MM.1S (cell line): Measurements from ENCODE around the gene EXOC3.

Source experiments
- DNase-seq: peaks from one replicate; pipeline ENCODE4 v3.0.0-alpha.2; 2015
- H2AFZ ChIP-seq: fragments of 300-600 bp; sonication (generic); 2 replicates; pipeline ENCODE4 v1.6.0; 2016; ENCODE audit warnings: antibody characterized with exemption, low read length
- H3F3A ChIP-seq: fragments of 300-600 bp; sonication (generic); 2 replicates; pipeline ENCODE4 v1.6.1; 2016; ENCODE audit warnings: mild to moderate bottlenecking, antibody characterized with exemption, low read length, moderate library complexity, mixed read lengths; ENCODE audit not compliant: insufficient read depth
- H3K27ac ChIP-seq: fragments of 300-600 bp; sonication (generic); 2 replicates; pipeline ENCODE4 v1.5.1; 2016; ENCODE audit warnings: mild to moderate bottlenecking, low read length
- H3K27me3 ChIP-seq: fragments of 300-600 bp; sonication (generic); replicated peaks from 2 replicates; pipeline ENCODE4 v1.6.0; 2016; ENCODE audit warnings: low read length; ENCODE audit not compliant: insufficient read depth
- H3K36me3 ChIP-seq: fragments of 300-600 bp; sonication (generic); replicated peaks from 2 replicates; pipeline ENCODE4 v1.6.1; 2016; ENCODE audit warnings: mild to moderate bottlenecking, low read length, mixed read lengths; ENCODE audit not compliant: insufficient read depth
- H3K4me1 ChIP-seq: fragments of 300-600 bp; sonication (generic); 2 replicates; pipeline ENCODE4 v1.6.1; 2016; ENCODE audit warnings: low read length, mixed read lengths
- H3K4me2 ChIP-seq: fragments of 300-600 bp; sonication (generic); 2 replicates; pipeline ENCODE4 v1.6.0; 2016; ENCODE audit warnings: low read depth, low read length
- H3K4me3 ChIP-seq: fragments of 300-600 bp; sonication (generic); 2 replicates; pipeline ENCODE4 v1.5.1; 2016; ENCODE audit warnings: low read length, mixed read lengths
- H3K79me2 ChIP-seq: fragments of 300-600 bp; sonication (generic); 2 replicates; pipeline ENCODE4 v1.6.1; 2016; ENCODE audit warnings: mixed run types, low read length, mixed read lengths
- H3K9ac ChIP-seq: fragments of 300-600 bp; sonication (generic); 2 replicates; pipeline ENCODE4 v1.6.1; 2016; ENCODE audit warnings: low read length, mixed read lengths
- H3K9me2 ChIP-seq: fragments of 300-600 bp; sonication (generic); replicated peaks from 2 replicates; pipeline ENCODE4 v1.6.1; 2016; ENCODE audit warnings: mild to moderate bottlenecking, low read length, mixed read lengths; ENCODE audit not compliant: insufficient read depth
- H3K9me3 ChIP-seq: fragments of 300-600 bp; sonication (generic); replicated peaks from 2 replicates; pipeline ENCODE4 v1.6.1; 2016; ENCODE audit warnings: mild to moderate bottlenecking, low read length, mixed read lengths; ENCODE audit not compliant: insufficient read depth
- H4K20me1 ChIP-seq: fragments of 300-600 bp; sonication (generic); 2 replicates; pipeline ENCODE4 v1.6.1; 2016; ENCODE audit warnings: mild to moderate bottlenecking, low read length, moderate library complexity, mixed read lengths; ENCODE audit not compliant: insufficient read depth
- EZH2 ChIP-seq: fragments of 300-600 bp; sonication (generic); optimal IDR thresholded peaks from 2 replicates; pipeline ENCODE3; 2017; ENCODE audit warnings: low read depth, mild to moderate bottlenecking, antibody characterized with exemption, low read length, mixed read lengths
- EZH2phosphoT487 ChIP-seq: fragments of 300-600 bp; sonication (generic); IDR thresholded peaks from 2 replicates; pipeline ENCODE4 v1.6.1; 2018; ENCODE audit warnings: antibody characterized with exemption, low read length
- TF ChIP-seq, protein P1 (sequence below): fragments of 300-600 bp; sonication (generic); IDR thresholded peaks from 2 replicates; pipeline ENCODE4 v1.5.1; 2016; ENCODE audit warnings: antibody characterized with exemption, low read length, mixed read lengths

The EXOC3 gene

DNA sequence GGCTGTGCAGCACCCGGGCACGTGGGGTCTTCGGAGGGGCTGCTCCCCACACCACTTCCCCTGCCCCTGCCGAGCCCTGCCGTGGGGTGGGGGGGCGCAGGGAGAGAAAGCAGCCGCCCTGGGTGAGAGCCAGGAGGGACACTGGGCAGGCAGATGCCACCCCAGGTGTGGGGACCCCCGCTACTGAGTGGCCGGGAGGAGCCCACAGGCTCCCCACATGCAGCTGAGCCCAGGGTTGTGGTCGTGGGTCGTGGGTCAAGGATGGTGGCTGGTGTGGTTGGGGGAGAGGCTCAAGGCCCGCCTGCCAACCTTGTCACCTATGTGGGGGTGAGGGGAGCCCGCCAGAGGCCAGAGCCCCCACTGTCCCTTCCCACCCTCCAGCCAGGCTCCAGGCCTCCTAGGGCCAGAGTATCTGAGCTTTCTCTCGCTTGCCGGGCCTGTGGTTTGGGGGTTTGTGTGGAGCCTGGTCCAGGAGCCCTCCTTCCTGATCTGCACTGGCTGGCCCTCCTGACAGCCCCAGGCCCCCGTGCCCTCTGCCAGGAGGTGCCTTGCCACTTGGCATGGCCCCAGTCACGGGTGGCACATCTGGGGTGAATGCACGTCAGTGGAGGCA lies 35.5 kb downstream of the EXOC3 start:
- Histone ChIP-seq H3K4me3 (no peak overlapping the region), H3F3A (no peaks in the 10 kb centered on the region), H3K27me3 (peaks cover 78% of the 10 kb centered on the region), H3K27ac (no peak overlapping the region), H3K79me2 (no peaks in the 10 kb centered on the region), H3K9me2 (no peaks in the 10 kb centered on the region), H3K9me3 (no peaks in the 10 kb centered on the region), H3K36me3 (no peaks in the 10 kb centered on the region), H2AFZ (no peak overlapping the region), H3K4me1 (no peaks in the 10 kb centered on the region), H3K9ac (no peak overlapping the region), H3K4me2 (no peak overlapping the region), H4K20me1 (no peaks in the 10 kb centered on the region)
- no peak for DNase-seq
- TF ChIP-seq EZH2phosphoT487 (no peak), EZH2 (no peak)
- TF ChIP-seq, protein P1, sequence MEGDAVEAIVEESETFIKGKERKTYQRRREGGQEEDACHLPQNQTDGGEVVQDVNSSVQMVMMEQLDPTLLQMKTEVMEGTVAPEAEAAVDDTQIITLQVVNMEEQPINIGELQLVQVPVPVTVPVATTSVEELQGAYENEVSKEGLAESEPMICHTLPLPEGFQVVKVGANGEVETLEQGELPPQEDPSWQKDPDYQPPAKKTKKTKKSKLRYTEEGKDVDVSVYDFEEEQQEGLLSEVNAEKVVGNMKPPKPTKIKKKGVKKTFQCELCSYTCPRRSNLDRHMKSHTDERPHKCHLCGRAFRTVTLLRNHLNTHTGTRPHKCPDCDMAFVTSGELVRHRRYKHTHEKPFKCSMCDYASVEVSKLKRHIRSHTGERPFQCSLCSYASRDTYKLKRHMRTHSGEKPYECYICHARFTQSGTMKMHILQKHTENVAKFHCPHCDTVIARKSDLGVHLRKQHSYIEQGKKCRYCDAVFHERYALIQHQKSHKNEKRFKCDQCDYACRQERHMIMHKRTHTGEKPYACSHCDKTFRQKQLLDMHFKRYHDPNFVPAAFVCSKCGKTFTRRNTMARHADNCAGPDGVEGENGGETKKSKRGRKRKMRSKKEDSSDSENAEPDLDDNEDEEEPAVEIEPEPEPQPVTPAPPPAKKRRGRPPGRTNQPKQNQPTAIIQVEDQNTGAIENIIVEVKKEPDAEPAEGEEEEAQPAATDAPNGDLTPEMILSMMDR = no peak

DNA sequence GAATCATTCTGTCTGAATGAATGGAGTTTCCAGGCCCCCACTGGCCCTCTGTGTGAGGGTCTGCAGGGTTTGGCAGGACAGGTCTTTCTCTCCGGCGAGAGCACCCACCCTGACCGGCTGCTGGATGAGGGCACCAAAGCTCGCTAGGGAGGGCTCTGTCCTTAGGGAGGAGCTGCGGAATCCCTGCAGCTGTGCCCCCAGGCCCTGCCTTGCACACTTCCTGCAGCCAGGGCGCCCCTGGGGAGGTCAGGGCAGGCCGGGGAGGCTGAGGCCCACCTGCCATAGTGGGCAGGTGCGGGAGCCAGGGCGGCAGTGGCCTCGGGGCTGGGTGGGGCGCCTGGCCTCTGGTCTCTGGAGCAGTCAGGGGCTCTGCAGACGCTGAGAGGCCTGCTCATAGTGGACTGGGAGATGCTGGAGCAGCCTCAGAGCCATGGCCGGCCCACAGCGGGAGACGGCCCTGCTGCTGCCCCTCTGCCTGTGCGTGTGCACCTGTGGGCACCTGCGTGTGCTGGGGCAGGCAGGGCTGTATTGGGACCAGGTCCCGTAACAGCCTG lies 36.1 kb downstream of the EXOC3 start:
- H3K9me3 ChIP-seq = no peaks in the 10 kb centered on the region
- DNase-seq = no peak
- H3K79me2 ChIP-seq = no peaks in the 10 kb centered on the region
- TF ChIP-seq EZH2phosphoT487 (no peak), EZH2 (no peak)
- TF ChIP-seq, protein P1 = no peak
- no peak overlapping the region for H3K9ac ChIP-seq
- no peaks in the 10 kb centered on the region for H3K9me2 ChIP-seq
- H3F3A ChIP-seq = no peaks in the 10 kb centered on the region
- no peak overlapping the region for H3K4me3 ChIP-seq
- no peaks in the 10 kb centered on the region for H3K4me1 ChIP-seq
- no peaks in the 10 kb centered on the region for H3K36me3 ChIP-seq
- H4K20me1 ChIP-seq = no peaks in the 10 kb centered on the region
- no peak overlapping the region for H3K4me2 ChIP-seq
- peaks cover 78% of the 10 kb centered on the region for H3K27me3 ChIP-seq
- H2AFZ ChIP-seq = no peak overlapping the region
- H3K27ac ChIP-seq = no peak overlapping the region

DNA sequence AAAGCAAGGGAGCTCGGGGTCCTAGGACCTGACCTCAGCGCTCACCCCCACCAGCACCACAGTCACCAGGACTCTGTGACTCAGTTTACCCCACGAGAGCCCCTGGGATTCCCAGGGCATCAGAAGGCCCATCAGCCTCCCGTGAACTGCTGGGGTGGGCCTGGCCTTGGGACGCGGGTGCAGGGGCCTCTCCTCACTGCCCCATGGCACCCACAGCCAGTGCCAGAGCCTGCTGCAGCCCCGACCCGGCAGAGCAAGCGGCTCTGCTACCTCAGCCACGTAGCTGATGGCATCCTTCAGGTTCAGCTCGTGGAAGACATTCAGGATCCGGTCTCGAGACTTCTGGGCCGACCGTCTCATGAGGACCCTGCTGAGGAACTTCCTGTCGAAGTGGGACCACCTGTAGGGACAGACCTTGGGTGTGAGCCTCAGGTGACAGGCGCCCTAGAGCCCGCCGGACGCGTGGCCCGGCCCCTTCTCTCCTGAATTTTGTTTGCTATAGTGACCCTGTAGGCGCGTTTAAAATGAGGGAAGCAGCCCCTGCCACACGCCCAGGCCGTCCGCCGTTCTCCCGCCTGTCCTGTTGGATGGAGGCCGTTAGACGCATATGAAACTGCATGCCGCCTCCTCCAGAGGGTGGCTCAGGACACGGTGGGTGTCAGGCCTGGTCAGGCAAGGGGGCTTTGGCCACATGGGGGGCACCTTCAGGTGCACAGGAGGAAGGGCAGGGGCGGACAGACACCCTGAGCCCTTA lies 36.8 kb downstream of the EXOC3 start:
- no peak for DNase-seq
- Histone ChIP-seq H3K79me2 (no peaks in the 10 kb centered on the region), H3K9ac (no peak overlapping the region), H3F3A (no peaks in the 10 kb centered on the region), H4K20me1 (no peaks in the 10 kb centered on the region), H2AFZ (no peak overlapping the region), H3K9me2 (no peaks in the 10 kb centered on the region), H3K9me3 (no peaks in the 10 kb centered on the region), H3K4me2 (no peak overlapping the region), H3K4me1 (no peaks in the 10 kb centered on the region), H3K27ac (no peak overlapping the region), H3K4me3 (no peak overlapping the region), H3K27me3 (peaks cover 82% of the 10 kb centered on the region), H3K36me3 (no peaks in the 10 kb centered on the region)
- no peak for TF ChIP-seq EZH2
